Measurements from ENCODE around the gene GUCD1. TPM values are rescaled to one million over a fixed set of nuclear protein-coding genes. Genes with fewer than 3 reads are reported as not detected.
"Not testable (repeated sequence)": the region's sequence is repeated elsewhere in the genome, so short reads cannot be mapped to it uniquely, and the experiment has no call there.

Gene GUCD1
- total RNA-seq, 4 donors from 2014 or later = 215 to 315 (median 238) TPM

DNA sequence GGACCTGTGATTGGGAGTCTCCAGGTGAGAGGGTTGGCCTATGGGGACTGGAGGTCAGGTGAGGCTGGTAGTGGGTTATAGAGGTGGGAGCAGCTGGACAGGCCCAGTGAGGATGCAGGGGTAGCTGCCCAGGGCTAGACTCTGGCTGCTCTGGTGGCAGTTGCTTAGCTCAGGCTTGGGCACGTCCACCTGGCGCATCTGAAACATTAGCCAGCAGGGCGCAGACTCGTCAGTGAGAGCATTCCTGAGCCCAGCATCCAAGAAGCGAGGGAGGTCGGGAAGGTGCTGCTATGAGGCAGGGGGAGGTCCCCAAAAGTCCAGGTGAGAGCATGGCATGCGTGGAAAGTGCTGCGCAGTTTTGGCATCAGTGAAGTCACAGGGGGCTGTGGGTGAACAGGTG lies 44.6 kb upstream of the GUCD1 start:
- H3K4me1 ChIP-seq = no peaks in the 10 kb centered on the region
- TF ChIP-seq, protein P1, sequence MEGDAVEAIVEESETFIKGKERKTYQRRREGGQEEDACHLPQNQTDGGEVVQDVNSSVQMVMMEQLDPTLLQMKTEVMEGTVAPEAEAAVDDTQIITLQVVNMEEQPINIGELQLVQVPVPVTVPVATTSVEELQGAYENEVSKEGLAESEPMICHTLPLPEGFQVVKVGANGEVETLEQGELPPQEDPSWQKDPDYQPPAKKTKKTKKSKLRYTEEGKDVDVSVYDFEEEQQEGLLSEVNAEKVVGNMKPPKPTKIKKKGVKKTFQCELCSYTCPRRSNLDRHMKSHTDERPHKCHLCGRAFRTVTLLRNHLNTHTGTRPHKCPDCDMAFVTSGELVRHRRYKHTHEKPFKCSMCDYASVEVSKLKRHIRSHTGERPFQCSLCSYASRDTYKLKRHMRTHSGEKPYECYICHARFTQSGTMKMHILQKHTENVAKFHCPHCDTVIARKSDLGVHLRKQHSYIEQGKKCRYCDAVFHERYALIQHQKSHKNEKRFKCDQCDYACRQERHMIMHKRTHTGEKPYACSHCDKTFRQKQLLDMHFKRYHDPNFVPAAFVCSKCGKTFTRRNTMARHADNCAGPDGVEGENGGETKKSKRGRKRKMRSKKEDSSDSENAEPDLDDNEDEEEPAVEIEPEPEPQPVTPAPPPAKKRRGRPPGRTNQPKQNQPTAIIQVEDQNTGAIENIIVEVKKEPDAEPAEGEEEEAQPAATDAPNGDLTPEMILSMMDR (IDR thresholded peaks at IDR 0.05 in 4 of 5, conservative IDR thresholded peaks at IDR 0.05 in 1 of 5) = no peak
- TF ChIP-seq POLR2A (IDR thresholded peaks at IDR 0.05) = no peak
- H3K36me3 ChIP-seq = no peaks in the 10 kb centered on the region
- no peak for DNase-seq
- no peaks in the 10 kb centered on the region for H3K27me3 ChIP-seq
- no peak overlapping the region for H3K4me3 ChIP-seq
- H3K27ac ChIP-seq = no peak overlapping the region
- intact Hi-C loops (cut with DNase I; ENCODE audit: low total_unique reads) (no loop called here), in situ Hi-C loops (cut with MboI; ENCODE audit: low sequenced_read_pairs in 4 of 4) (no loop called here)
- ATAC-seq = no peak
- H3K9me3 ChIP-seq = no peaks in the 10 kb centered on the region

DNA sequence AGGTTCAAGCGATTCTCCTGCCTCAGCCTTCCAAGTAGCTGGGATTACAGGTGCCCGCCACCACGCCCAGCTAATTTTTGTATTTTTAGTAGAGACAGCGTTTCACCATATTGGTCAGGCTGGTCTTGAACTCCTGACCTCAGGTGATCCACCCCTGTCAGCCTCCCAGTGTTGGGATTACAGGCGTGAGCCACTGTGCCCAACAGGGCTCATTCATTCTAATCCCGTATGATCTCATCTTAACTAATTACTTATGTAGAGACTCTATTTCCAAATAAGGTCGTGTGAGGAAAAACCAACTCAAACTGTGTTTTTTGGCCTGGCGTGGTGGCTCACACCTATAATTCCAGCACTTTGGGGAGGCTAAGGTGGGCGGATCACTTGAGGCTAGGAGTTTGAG lies 42.1 kb upstream of the GUCD1 start:
- H3K4me3 ChIP-seq; H3K27ac ChIP-seq; H3K27me3 ChIP-seq; intact Hi-C loops (cut with DNase I; ENCODE audit: low total_unique reads); in situ Hi-C loops (cut with MboI; ENCODE audit: low sequenced_read_pairs in 4 of 4); H3K36me3 ChIP-seq; H3K9me3 ChIP-seq; H3K4me1 ChIP-seq; ATAC-seq; DNase-seq: not testable (repeated sequence)

- no peak for TF ChIP-seq POLR2A (IDR thresholded peaks at IDR 0.05)
- TF ChIP-seq, protein P1 (IDR thresholded peaks at IDR 0.05 in 4 of 5, conservative IDR thresholded peaks at IDR 0.05 in 1 of 5) = no peak
- Histone ChIP-seq H3K27ac (no peak overlapping the region), H3K9me3 (no peaks in the 10 kb centered on the region), H3K4me1 (no peaks in the 10 kb centered on the region), H3K36me3 (no peaks in the 10 kb centered on the region), H3K4me3 (no peak overlapping the region), H3K27me3 (no peaks in the 10 kb centered on the region)
- DNase-seq (no peak), ATAC-seq (no peak)
- in situ Hi-C loops (cut with MboI; ENCODE audit: low sequenced_read_pairs in 4 of 4) = no loop called here
- intact Hi-C loops (cut with DNase I; ENCODE audit: low total_unique reads) = no loop called here
These were observed 40.9 kb upstream of the GUCD1 start for GRCh38 chr22:24595863-24596262.

DNA sequence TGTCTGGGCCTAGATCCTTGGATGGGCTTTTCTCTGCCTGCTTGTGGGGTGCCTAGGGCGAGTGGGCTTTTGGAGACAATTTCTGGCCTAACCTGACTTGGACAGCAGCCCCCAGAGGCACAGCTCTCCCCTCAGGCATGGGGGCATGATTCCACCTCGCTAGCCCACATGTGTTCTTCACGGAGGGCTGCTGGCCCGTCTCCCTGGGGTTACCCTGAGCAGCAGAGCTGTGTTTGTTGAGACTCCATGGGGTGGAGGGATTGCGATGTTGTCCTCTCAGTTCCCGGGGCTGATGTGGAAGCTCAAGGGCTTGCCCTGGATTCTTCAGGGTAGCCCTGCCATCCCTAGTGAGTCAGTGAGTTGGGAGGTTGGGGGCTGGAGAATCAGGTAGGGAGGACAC lies 40.3 kb upstream of the GUCD1 start:
- TF ChIP-seq, protein P1 (IDR thresholded peaks at IDR 0.05 in 4 of 5, conservative IDR thresholded peaks at IDR 0.05 in 1 of 5) = no peak
- TF ChIP-seq POLR2A (IDR thresholded peaks at IDR 0.05) = no peak
- H3K4me1 ChIP-seq = no peaks in the 10 kb centered on the region
- no peak overlapping the region for H3K4me3 ChIP-seq
- ATAC-seq (no peak), DNase-seq (no peak)
- H3K36me3 ChIP-seq = no peaks in the 10 kb centered on the region
- H3K9me3 ChIP-seq = no peaks in the 10 kb centered on the region
- in situ Hi-C loops (cut with MboI; ENCODE audit: low sequenced_read_pairs in 4 of 4) (no loop called here), intact Hi-C loops (cut with DNase I; ENCODE audit: low total_unique reads) (no loop called here)
- no peaks in the 10 kb centered on the region for H3K27me3 ChIP-seq
- no peak overlapping the region for H3K27ac ChIP-seq

DNA sequence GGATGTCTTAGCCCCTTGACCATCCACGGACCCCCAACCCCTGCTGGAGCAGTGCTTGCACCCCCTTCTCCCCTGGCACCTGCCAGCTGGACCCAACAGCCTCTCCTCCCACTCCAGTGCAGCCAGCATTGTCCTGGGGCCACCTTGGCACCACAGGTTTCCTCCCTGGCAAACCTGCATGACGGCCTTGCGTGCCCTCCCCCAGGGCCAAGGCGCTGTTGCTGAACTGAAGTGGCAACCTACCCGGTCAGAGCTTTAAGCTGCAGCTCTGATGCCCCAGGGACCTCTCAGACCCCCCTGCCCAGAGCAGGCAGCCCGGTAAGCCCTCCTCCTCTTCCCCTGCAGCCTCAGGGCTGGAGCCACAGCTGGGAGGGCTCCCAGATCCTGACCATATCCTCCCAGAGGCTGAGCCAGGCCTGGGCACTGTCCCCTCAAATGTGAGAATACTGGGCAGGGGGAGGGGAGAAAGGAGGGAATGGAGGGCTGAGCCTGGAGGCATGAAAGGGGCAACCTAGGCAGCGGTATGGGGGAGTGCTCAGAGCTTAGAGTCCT lies 39.7 kb upstream of the GUCD1 start:
- in situ Hi-C loops (cut with MboI; ENCODE audit: low sequenced_read_pairs in 4 of 4) = no loop called here
- no peak for ATAC-seq
- TF ChIP-seq, protein P1 (IDR thresholded peaks at IDR 0.05 in 4 of 5, conservative IDR thresholded peaks at IDR 0.05 in 1 of 5) = no peak
- no peak for TF ChIP-seq POLR2A (IDR thresholded peaks at IDR 0.05)

More for the DNA sequence above, 39.7 kb upstream of the GUCD1 start:
- H3K4me1 ChIP-seq = no peaks in the 10 kb centered on the region
- no peak for DNase-seq
- no peaks in the 10 kb centered on the region for H3K9me3 ChIP-seq
- no peaks in the 10 kb centered on the region for H3K27me3 ChIP-seq
- no peak overlapping the region for H3K27ac ChIP-seq
- H3K4me3 ChIP-seq = no peak overlapping the region
- intact Hi-C loops (cut with DNase I; ENCODE audit: low total_unique reads) = no loop called here
- no peaks in the 10 kb centered on the region for H3K36me3 ChIP-seq
